KOPT-K1 (cell line): ENCODE data around the gene DDI2.
"Not testable (repeated sequence)": the region's sequence is repeated elsewhere in the genome, so short reads cannot be mapped to it uniquely, and the experiment has no call there.

Experiments used
- H3K27ac ChIP-seq: fragments of 200-600 bp; sonication (generic); 2 replicates; pipeline ENCODE4 v1.5.1; 2016; ENCODE audit warnings: antibody characterized with exemption, mild to moderate bottlenecking, low read depth, low read length; ENCODE audit not compliant: poor library complexity, severe bottlenecking
- H3K36me3 ChIP-seq: fragments of 200-600 bp; sonication (generic); 2 replicates; pipeline ENCODE4 v1.5.1; 2017; ENCODE audit warnings: antibody characterized with exemption, mild to moderate bottlenecking, low read length, moderate library complexity; ENCODE audit not compliant: insufficient read depth
- H3K9me3 ChIP-seq: fragments of 200-600 bp; sonication (generic); 2 replicates; pipeline ENCODE4 v1.5.1; 2017; ENCODE audit warnings: antibody characterized with exemption, low read length, mild to moderate bottlenecking; ENCODE audit not compliant: insufficient read depth, poor library complexity, severe bottlenecking

DDI2 gene

DNA sequence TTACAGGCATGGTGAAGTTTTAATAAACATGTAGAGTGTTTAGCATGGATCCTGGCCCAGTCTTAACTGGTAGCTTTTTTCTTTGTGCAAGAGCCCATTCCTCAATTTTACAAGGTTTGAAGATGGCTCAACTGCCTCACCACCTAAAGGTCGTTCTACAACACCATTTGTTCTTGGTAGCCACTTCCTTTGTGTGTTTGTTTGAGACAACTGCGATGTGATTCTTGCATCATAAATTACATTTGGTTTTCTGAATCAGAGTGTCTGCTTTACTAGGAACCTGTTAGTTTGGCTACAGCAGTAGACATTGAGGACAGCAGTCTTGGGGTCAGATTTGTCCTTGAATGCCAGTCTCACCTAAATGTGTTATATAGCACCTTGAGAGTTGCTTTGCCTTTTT, 70.2 kb downstream of the DDI2 start:
- Histone ChIP-seq H3K27ac (no peak overlapping the region), H3K36me3 (peaks cover 5% of the 10 kb centered on the region; the same call in 1 of the 2 replicates), H3K9me3 (no peaks in the 10 kb centered on the region)

DNA sequence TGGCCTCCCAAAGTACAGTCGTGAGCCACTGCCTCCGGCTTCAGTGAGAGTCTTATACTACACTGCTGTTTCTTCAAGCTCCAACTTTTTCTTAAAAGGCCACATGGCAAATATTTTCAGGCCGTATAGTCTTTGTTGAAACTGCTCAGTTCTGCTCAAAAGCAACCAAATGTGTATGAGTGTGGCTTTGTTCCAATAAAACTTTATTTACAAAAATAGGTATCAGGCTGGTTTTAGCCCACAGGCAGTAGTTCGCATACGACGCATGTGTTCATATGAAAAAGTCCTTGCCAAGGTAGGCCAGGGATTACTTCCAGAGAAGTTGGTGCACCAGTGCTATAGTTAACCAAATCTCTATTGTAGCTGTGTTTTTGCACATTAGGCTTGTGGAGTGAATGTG, 73.1 kb downstream of the DDI2 start:
- Histone ChIP-seq H3K9me3 (no peaks in the 10 kb centered on the region), H3K36me3 (peaks cover 5% of the 10 kb centered on the region; the same call in 1 of the 2 replicates)

DNA sequence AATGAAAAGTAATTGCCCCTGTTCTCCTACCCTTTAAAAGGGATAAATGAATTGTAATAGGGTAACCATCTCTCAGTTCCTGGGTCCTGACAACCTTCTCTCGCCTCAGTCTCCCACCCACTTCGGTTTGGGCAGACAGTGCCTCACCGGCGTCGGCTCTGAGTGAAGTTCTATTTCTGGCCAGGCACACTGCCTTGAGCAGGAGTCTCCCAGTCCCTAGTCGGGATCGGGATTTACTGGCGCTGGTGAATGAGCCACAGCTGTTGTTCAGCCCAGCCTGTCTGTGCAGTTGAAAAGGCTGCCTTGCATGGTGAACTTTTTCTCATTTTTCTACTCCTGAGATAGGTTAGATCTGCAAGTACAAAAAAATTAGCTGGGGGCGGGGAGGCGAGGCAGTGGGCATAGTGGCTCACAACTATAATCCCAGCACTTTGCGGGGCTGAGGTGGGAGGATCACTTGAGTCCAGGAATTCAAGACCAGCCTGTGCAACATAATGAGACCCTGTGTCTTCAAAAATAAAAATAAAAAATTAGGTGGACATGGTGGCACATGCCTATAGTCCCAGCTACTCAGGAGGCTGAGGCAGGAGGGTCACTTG, 74.3 kb downstream of the DDI2 start:
- Histone ChIP-seq H3K36me3 (peaks cover 10% of the 10 kb centered on the region; the same call in 1 of the 2 replicates), H3K27ac (no peak overlapping the region), H3K9me3 (no peaks in the 10 kb centered on the region)

More for the DNA sequence above, 73.1 kb downstream of the DDI2 start:
- no peak overlapping the region for H3K27ac ChIP-seq

GRCh38 chr1:15692121-15692682, 74.9 kb downstream of the DDI2 start:
- no peak overlapping the region for H3K27ac ChIP-seq
- H3K36me3 ChIP-seq: peaks cover 12% of the 10 kb centered on the region; the same call in 1 of the 2 replicates
- no peaks in the 10 kb centered on the region for H3K9me3 ChIP-seq

GRCh38 chr1:15693371-15693770, 76.1 kb downstream of the DDI2 start:
- Histone ChIP-seq H3K27ac (no peak overlapping the region), H3K9me3 (no peaks in the 10 kb centered on the region), H3K36me3 (peaks cover 12% of the 10 kb centered on the region; the same call in 1 of the 2 replicates)

DNA sequence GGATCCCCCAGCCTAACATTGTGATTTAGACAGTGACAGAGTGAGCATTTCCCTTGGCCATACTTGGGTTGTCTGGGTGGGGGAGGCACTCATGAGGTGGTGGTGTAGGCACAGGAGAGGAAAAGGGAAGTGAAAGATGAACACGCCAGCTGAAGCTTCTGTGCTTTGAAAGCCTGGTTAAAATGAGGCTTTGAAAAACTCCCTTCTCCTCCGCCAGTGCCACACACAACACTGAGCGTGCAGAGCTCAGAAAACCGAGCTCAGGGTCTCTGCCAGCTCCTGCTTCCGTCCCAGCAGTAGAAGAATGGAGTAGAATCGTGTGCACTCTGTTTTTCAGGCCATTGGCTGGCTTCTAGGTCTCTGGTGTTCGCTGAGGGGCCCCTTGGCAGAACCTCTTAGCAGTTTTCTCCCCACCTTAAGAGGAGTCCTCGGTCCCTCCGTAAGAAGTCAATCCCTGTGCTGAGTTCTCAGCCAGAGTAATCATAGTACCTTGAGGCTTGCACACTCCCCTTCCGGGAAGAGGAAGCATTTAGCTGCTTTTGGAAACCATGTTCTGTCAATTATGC, 79.8 kb downstream of the DDI2 start:
- no peak overlapping the region for H3K27ac ChIP-seq
- H3K36me3 ChIP-seq: peaks cover 7% of the 10 kb centered on the region; the same call in 1 of the 2 replicates
- no peaks in the 10 kb centered on the region for H3K9me3 ChIP-seq

DNA sequence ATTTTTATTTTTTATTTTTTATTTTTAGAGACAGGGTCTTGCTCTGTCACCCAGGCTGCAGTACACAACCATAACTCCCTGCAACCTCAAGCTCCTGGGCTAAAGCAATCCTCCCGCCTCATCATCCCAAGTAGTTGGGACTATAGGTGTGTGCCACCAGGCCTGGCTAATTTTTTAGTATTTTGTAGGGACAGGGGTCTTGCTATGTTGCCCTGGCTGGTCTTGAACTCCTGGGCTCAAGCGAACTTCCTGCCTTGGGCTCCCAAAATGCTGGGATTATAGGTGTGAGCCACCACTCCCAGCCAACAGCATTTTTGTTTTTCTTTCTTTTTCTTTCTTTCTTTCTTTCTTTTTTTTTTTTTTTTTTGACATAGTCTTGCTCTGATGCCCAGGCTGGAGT, 80.9 kb downstream of the DDI2 start:
- H3K36me3 ChIP-seq: peaks cover 7% of the 10 kb centered on the region; the same call in 1 of the 2 replicates
- H3K9me3 ChIP-seq: no peaks in the 10 kb centered on the region
- no peak overlapping the region for H3K27ac ChIP-seq

GRCh38 chr1:15699321-15699720, 82.1 kb downstream of the DDI2 start:
- not testable (repeated sequence) for H3K9me3 ChIP-seq, H3K27ac ChIP-seq, H3K36me3 ChIP-seq

DNA sequence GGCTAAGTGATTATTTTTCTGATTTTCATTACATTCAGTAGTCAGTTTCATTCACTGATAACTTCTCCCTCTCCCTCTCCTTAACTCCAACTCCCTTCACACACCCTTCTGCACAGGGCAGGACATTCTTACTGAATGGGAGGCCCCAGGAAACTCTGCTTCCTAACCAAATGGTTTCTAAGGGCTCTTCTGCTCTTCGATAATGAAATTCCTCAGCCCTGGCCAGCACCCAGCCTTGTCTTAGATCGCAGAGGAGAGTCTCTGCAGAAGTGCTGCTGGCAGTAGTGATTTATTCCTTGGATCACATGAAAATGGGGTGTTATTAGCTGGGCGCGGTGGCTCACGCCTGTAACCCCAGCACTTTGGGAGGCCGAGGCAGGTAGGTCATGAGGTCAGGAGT, 83.2 kb downstream of the DDI2 start:
- H3K36me3 ChIP-seq: peaks cover 10% of the 10 kb centered on the region; the same call in 1 of the 2 replicates
- no peak overlapping the region for H3K27ac ChIP-seq
- H3K9me3 ChIP-seq: no peaks in the 10 kb centered on the region

GRCh38 chr1:15701784-15702183, 84.5 kb downstream of the DDI2 start:
- no peaks in the 10 kb centered on the region for H3K9me3 ChIP-seq
- peaks cover 11% of the 10 kb centered on the region; the same call in 1 of the 2 replicates for H3K36me3 ChIP-seq
- no peak overlapping the region for H3K27ac ChIP-seq

DNA sequence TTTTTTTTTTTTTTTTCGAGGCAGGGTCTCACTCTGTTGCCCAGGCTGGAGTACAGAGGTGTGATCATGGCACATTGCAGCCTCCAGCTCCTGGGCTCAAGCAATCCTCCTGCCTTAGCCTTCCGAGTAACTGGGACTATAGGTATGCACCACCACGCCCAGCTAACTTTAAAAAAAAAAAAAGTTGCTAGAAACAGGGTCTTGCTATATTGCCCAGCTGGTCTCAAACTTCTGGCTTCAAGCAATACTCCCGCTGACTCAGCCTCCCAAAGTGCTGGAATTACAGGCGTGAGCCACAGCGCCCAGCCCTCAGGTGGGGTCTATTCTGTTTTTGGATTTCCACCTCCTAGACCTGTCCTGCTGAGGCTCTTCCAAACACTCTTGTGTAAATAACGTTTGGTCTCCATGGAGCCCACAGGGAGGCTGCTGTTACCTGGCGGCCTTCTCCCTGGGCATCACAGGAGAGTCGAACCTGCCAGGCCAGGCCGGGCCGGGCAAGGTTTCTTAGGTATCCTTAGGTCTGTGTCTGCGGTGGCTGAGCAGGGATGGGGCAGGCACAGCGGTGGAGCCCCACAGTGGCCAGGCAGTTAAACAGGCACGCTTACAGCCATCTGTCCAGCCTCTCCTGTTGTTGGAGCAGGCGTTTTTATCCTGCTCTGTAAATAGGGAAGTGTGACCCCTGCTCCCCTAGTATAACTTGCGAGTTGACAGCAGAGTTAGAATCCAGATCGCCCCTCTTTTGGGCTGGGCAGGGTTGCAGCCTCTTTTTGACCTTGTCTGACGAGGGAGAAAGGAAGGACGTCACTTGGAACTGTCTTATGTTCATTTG, 85.7 kb downstream of the DDI2 start:
- H3K27ac ChIP-seq: no peak overlapping the region
- no peaks in the 10 kb centered on the region for H3K9me3 ChIP-seq
- H3K36me3 ChIP-seq: peaks cover 11% of the 10 kb centered on the region; the same call in 1 of the 2 replicates

GRCh38 chr1:15703562-15703961, 86.3 kb downstream of the DDI2 start:
- peaks cover 11% of the 10 kb centered on the region; the same call in 1 of the 2 replicates for H3K36me3 ChIP-seq
- H3K9me3 ChIP-seq: no peaks in the 10 kb centered on the region
- H3K27ac ChIP-seq: no peak overlapping the region

DNA sequence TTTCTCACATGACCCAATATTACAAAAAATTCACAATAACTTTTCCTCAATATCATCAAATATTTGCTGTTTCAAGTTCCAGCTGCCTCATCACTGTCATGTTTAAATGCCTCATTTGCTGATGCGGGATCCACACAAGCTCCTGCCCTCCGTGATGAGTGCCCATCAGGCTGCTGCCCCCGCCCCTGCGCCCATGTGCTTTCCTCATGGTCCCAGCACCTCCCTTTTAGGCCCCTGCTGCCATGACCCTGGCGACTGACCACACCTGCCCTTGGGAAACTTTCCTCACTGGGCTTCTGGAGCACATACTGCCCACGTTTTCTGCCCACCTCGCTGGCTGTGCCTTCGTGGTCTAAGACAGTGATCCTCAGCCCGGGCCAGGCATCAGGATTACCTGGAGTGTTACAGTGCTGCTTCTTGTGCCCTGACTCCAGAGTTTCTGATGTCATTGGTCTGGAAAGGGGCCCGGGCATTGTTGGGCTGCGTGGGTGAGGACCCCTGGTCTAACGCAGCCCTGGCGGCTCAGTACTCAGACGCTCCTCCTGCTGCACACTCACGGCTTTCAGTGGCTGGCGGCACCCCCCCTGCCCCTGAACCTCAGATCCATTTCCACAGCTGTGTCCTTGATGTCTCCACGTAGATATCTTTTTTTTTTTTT, 87.4 kb downstream of the DDI2 start:
- no peak overlapping the region for H3K27ac ChIP-seq
- no peaks in the 10 kb centered on the region for H3K9me3 ChIP-seq
- peaks cover 11% of the 10 kb centered on the region; the same call in 1 of the 2 replicates for H3K36me3 ChIP-seq

GRCh38 chr1:15705184-15705566, 87.9 kb downstream of the DDI2 start:
- Histone ChIP-seq H3K36me3 (peaks cover 11% of the 10 kb centered on the region; the same call in 1 of the 2 replicates), H3K9me3 (no peaks in the 10 kb centered on the region), H3K27ac (no peak overlapping the region)

DNA sequence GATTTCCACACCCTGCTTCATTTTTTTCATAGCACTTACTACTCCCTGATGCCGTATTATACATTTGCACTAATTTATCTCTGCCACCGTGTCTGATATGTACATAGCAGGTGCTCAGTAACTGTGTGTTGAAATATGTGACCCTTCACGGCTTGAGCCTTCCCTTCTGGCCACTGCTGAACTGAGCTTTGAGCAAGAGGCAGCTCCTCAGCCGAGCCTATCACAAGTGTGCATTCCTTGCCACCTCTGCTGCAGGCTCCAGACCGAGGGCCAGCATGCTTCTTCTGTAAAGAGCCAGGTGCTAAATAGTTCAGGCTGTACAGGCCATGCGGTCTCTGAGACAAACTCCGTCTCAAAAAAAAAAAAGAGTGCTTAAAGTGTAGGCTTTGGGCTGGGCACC, 89.5 kb downstream of the DDI2 start:
- Histone ChIP-seq H3K36me3 (peaks cover 11% of the 10 kb centered on the region; the same call in 1 of the 2 replicates), H3K9me3 (no peaks in the 10 kb centered on the region)

More for the DNA sequence above, 89.5 kb downstream of the DDI2 start:
- H3K27ac ChIP-seq: no peak overlapping the region
